HG02973 (cell line): Measurements from ENCODE around the gene PUS3.

Experiments used
- ATAC-seq: cut with Tn5 transposase; IDR thresholded peaks from one replicate; pipeline ENCODE4 v1.9.1; 2021; ENCODE audit warnings: moderate library complexity; ENCODE audit not compliant: unreplicated experiment

The PUS3 gene

DNA sequence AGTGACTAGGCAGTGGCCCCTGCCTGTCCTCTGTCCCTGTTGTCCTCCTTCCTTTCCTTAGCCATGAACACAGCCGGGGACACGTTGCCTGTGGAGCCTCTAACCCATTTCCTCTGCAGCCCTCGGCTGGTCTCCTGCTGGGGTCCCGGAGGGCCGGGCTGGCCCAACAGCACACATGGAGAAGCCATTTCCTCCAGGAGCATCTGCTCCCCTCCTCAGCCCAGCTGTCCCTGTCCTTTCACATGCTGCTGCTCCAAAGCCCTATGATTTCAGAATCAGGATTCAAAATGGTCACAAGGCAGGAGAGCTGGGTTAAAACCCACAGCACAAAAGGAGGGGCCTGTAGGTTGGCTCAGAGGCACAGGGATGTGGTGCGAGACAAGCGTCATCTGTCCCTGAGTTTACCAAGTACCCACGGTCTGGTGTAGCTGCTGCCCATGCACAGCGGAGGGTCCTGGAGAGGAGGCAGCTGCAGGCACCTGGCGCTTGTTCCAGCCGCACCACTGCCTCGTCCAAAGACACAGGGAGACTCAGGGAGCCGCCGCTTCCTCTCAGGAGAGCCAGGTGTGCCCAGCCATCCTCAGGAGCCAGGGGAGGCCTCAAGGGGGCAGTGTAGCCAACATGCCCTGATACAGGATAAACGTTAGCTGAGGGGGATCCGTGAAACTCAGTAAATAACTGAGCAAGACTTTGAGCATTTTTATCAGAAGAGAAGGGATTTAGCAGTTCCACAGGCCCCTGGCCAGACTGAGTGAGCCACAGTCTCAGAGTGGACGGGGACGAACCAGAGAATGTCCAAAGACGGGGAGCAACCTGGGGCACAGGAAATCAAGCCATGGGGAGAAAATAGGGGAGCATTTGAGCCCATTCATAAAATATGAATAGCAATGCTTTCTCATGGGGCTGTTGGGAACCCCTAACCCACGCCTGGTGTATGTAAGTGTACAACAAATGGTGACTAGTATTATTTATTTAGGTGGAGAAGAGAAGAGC is 38.9 kb upstream of the PUS3 start:
- ATAC-seq: no peak

DNA sequence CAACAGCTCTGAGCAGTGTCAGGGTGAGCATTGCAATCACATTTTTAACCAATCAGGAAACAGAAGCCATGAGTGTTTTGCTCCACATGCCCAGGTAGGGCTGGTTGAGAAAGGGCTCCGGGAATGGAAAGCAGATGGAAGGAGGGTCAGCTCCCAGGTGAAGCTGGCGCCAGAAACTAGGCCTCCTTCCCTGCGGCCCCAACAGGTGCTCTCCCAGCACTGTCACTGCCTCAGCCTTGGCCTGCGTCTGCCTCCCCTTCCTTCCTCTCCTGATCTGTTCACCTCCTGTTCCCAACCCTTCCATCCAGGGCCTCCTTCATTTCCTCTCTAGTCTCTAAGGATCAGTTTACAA is 38.2 kb upstream of the PUS3 start:
- ATAC-seq: no peak

DNA sequence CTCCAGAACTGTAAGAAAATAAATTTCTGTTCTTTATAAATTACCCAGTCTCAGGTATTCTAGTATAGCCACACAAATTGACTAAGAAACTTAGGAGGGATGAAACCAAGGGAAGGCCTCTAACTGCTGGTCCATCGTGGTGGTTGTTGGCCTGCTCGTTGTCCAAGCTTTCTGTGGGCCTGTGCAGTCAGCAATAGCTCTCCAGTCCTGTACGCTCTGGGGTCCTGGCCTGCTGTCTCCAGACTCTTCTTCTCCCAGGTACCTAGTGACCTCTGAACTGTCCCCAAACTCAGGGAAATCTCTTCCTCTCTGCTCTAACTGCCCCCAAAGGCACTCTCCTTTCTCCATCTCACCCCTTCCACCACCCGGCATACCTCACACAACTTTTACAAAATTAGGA is 37.1 kb upstream of the PUS3 start:
- no peak for ATAC-seq

DNA sequence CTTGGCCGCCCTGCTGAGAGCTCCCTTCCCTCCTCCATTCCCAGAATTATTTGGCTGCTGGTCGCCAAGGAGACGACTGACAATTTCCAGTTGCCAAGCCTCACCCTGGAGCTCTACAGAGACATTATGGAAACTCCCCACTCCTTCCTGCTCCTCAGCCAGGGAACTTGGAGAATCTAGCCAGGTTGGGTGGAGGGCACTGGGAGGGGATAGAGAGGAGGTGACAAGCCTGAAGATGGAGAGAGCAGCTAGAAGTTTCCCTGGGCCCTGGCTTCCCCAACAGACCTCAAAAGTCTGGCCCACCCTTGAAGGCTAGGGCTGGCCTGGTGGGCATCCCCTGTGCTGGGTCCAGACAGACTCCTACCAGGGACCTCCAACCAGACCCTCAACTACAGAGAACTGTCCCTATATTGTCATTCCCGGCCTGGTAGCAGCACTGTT is 36.1 kb upstream of the PUS3 start:
- ATAC-seq: no peak

DNA sequence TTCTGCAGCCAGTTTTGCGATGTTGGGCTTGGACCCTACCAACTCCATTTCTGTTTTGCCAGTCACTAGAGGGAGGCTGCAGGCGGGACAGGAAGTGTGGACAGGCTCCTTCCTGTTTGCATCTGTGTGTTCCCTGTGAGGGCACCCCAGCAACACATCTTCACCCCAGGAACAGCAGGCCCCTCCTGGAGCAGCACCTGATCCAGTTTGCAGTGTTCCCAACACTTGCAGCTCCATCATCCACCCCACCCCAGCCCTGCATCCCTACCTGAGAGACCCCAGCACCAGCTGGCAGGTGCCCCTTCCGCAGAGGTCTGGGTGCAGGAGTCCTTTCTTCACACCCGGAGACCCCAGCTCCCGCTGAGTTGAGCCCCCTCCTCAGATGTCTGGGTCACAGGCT is 35.4 kb upstream of the PUS3 start:
- no peak for ATAC-seq

DNA sequence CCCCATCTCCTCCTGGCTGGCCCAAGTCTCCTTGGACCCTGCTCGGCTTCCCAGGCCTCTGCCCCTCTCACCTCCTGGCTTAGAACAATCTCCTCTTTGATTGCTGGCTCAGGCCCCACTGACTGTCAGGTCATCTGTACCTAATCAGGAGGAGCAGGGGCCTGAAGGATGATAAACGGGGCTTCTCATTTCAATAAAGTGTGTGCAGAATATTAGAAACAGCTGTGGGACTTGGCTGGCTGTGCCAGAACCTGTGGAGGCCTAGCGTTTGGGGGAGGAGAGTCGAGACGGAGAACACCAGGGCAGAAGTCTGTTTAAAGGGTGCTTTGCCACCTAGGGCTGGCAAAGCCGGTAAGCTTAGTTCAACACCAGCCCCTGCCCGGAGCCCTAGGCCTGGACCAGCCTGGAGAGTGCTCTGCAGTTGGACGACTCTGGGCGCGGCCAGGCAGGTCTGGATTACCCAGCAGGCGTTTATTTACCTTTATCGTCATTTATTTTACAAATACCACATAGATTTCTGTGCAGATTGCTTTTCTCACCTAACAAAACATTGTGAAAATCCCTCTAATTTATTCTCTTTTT is 32.7 kb upstream of the PUS3 start:
- ATAC-seq: no peak

DNA sequence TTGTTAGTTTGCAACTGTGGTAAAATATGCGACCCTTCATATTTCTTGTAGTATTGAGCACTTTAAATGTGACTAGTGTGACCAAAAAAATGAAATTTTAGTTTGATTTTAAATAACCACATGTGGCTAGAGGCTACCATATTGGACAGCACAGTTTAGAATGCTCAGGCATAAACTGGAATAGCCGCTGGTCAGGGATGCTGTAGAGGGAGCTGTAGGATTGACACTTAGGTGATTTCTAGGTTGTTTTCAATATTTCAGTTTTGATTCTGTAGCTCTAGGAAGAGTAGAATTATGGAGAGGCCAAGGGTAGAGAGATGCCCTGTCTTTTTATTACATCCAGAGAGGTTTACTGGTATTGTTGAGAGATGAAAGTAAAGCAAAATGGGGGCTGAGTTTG is 32.0 kb upstream of the PUS3 start:
- ATAC-seq: no peak

DNA sequence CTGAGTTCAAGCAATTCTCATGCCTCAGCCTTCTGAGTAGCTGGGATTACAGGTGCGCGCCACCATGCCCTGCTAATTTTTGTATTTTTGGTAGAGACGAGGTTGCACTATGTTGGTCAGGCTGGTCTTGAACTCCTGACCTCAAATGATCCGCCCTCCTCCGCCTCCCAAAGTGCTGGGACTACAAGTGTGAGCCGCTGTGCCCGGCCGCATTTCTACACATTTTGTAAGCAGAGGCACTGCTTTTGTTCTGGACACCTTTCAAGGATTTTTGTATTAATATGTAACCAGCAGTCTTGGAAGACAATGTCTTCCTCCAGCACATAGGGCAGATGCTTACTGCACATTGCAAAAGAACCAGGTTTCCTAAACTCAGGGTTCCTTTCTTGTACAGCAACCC is 31.5 kb upstream of the PUS3 start:
- no peak for ATAC-seq

DNA sequence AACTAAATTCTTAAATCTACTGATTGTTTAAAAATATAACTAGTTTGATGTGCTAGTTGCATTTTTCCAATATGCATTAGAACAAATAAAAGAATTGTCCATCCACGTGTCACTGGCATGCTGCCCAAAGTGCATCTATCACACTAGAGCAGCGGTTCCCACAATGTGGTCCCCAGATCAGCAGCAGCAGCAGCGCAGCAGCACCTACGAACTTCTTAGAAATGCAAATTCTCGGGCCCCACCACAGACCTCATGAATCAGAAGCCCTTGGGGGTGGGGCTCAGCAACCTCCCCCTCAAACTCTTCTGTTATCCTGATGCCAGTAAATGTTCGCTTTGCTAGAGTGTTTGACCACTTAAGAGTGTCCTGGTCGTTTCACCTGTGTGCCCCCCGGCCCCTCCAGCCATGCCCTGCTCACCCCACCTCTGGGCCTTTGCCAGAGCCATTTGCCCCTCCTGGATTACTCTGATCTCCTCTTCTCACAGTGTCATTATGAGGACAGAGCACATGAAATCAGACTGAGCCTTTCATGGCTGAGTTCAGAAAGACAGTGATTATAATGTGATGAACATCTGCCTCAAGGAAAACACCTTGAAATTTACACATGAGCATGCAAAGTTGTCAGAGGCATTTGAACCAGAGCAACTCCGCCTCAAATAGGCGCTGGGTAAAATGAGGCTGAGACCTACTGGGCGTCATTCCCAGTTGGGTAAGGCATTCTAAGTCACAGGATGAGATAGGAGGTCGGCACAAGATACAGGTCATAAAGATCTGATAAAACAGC is 30.2 kb upstream of the PUS3 start:
- no peak for ATAC-seq

DNA sequence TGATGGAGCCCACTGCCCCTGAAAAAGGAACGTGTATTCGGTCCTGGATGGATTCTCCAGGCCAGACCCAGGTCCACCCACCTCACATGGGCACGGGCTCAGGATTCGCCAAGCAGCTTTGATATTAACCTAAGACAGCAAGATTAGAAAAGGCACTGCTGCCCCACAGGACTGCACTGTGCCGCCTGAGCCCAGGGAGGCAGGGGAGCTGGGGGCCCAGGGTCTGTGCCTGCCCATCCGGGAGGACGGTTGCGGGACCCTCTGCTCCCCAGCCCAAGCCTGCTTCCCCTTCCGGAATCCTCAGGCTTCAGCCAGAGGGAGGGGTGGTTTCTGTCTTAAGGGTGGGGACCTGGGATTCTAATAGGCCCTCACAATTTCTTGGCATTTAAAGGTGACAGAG is 29.3 kb upstream of the PUS3 start:
- ATAC-seq: no peak

DNA sequence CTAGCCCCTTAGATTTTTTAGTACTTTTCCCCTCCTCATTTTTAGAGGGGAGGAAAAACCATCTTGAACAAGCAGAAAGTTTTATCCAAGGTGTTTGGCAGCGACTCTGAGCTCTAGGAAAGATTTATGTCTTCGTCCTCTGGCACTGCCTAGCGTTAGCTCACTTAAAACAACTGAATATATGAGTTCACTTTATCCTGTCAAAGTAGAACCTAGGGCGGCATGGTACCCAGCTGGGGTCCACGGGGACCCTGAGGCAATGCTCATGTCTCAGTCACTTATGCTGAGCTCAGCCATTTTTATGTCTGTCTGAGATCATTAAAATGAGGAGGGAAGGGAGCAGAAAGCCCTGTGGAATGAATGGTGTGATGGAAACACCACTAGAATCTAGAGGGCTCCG is 28.7 kb upstream of the PUS3 start:
- no peak for ATAC-seq

DNA sequence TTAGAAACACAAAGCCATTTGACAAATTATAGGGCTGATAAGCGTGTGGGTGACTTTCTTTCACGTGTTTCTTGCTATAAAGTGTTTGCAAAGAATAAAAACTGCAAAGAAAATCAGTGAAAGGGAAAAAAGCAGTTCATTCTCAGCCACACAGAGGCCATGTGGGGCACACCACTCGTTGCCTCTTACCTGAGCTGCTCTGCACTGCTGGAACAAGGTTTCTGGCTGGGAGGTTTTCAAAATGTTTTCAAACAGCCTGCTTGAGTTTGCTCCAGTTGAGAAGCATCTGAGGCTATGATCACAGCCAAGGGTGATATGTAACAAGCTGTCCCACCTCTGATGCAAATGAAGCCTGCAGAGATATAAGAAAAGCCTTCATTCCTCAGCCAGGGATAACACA is 28.1 kb upstream of the PUS3 start:
- no peak for ATAC-seq

DNA sequence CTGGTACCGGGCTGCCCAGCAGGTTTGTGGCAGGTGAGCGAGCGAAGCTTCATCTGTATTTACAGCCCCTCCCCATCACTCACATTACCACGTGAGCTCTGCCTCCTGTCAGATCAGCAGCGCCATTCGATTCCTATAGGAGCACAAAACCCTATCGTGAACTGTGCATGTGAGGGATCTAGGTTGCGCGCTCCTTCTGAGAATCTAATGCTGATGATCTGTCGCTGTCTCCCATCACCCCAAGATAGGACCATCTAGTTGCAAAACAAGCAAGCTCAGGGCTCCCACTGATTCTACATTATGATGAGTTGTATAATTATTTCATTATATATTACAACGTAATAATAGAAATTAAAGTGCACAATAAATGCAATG is 27.1 kb upstream of the PUS3 start:
- ATAC-seq: no peak

DNA sequence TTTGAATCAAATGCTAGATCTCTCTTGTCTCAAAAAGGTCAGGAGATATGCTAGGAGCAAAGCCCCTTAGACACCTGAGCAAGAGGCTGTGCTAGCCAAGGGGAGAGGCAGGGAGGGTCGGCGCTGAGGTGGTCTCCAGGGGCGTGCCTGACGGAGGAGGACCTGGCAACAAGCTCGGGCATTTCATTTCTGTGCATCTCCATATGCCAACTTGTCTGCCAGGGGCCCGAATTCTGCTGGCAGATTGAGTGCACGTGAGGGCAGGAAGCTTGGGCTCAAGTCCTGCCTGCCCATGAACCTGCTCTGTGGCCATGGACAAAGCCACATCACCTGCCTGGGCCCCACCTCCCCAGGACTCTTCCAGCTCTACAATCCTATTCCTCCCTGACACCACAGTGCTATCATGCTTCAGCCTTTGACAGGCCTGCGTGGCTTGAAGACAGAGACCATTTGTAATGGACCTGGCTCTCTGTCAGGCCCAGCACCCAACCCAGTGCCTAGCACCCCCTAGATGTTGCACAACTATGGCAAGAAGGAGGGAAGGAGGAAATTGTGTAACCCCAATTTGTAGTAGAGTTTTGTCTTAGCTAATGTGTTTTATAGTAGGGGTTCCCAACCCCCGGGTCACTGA is 26.6 kb upstream of the PUS3 start:
- no peak for ATAC-seq

DNA sequence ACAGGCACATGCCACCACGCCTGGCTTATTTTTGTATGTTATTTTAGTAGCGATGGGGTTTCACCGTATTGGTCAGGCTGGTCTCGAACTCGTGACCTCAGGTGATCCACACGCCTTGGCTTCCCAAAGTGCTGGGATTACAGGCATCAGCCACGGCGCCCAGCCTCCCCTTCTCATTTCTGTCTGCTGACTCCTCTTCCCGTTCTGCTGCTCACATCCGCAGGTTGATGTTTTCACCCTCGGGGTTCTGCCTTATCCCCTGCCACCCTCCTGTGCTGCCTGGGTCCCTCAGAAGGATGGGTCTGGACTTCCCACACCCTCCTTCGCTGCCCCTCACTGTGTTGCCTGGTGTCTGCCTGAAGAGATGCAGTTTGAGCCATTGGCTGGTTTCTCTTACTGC is 23.7 kb upstream of the PUS3 start:
- ATAC-seq: no peak

DNA sequence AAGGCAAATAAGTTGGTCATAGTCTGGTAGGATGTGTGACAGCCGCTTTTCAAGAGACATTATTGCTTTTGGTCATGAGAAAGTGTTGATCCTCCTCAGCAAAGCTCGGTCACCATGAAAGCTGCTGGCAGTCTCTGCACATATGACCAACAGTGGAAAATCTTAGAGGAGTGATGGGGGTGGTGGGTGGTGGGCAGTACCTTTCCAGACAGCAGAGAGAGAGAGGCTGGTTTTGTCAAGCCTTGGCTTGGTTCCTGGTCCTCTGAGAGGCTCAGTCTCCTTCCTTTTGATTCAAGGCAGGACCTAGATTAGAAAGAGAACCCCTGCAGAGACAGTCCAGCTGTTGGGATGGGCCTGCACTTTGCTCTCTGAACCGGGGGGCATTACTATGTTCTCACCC is 22.8 kb upstream of the PUS3 start:
- no peak for ATAC-seq

DNA sequence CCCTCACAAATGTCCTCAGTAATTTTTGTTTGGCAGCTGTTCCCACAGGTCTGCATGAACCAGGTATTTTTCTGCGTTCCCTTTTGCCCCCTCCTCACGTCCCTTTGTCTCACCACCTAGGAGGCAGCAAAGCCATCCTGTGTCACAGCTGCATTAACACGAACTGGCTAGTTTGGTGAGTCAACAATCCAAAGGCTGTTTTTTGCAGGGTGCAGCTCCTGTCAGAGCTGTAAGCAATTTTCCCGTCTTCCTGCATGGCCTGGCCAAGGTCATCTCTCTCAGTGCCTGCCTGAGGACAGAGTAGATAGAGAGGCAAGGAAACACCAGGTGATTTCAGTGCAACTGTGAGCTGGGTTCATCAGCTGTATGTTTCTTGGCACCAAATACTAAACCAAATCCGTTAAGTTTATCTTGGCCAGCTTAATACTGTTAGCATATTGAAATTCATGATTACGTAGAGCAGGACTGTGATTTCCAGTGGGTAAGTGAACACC is 22.3 kb upstream of the PUS3 start:
- ATAC-seq: no peak

DNA sequence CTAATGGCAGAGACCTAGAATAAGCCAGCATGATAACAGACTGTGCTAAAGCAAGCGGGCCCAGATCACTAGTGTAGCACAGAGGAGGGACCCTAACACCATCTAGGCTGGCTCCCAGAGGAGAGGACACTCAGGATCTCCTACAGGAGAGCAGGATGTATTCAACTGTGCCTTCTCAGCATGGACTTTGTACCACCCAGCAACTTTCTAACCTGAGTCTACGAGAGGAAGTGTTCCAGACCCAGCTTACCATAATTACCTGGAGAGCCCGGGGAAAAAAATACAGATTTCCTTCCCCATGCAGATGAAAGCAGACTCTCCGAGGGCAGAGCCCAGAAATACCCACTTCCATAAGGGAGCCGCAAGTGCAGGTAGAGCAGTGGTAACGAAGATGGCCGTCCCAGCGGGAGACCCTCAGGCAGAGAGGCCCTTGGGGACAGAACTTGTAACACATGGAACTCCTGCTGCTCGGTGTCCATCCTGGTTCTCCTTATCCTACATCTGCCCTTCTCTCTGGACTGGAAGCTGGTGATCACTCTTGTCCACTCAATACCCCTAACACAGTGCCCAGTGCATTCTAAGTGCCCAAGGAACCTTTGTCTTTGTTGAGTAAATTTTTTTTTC is 21.5 kb upstream of the PUS3 start:
- ATAC-seq: no peak

DNA sequence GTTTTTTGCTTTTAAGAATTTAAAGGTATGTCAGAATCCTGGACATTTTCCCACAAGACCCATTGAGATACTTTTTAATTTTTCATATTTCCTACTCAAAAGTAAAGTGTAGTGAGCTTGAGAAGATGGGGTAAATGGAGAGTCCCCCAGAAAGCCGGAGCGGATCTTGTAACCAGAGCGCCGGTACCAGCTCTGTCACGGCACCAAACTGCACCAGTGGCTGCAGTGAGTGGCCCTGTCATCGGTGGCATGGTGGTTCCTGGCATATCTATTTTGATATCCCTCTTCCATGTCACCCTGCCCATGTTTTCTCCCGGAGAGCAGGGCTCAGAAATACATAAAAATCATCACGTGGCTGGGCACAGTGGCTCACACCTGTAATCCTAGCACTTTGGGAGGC is 20.6 kb upstream of the PUS3 start:
- no peak for ATAC-seq

DNA sequence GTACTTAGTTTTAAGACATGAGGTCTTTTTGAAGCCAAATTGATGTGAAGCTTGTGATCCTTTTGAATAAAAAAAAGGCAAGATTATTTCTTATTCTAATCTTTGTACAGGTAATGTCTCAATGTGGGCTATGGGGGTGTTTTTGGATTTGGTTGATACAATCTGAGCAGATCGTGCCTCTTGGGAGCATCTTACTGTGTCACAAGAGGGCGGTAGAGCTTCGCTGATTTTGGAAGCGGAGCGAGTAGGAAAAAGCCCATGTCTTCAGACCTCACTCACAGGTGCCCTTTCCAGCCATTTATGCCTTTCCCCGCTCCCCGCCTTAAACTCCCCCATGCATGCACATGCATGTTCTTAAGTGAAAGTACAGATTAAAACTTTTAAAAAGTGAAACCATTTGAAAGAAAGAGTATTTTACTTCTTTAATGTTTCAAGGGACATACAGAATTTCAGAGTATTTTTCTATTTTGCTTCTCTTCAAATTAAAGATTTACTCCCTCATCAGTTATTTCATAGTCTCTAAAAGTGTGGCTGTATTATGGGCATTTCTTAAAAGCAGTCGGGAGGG is 20.1 kb upstream of the PUS3 start:
- peak; percentile 79 for ATAC-seq
